Head of caudate nucleus (tissue), 42 donors: Measurements from ENCODE around the gene TNNT3.
A peak's percentile ranks its signal among the peaks of the same experiment; 100 is the strongest.

Experiments
- DNase-seq, 42 donors: peaks; one replicate each; pipeline versions ENCODE4 v3.0.0 to v3.0.0-alpha.2; 2020 to 2021; ENCODE audit warnings: mixed read lengths in 7 of 42
- intact Hi-C: fragments of 100-400 bp; cut with DNase I; formaldehyde crosslinking; loops from one replicate; pipeline ENCODE4 v1.15.0; 2022

TNNT3 gene

DNA sequence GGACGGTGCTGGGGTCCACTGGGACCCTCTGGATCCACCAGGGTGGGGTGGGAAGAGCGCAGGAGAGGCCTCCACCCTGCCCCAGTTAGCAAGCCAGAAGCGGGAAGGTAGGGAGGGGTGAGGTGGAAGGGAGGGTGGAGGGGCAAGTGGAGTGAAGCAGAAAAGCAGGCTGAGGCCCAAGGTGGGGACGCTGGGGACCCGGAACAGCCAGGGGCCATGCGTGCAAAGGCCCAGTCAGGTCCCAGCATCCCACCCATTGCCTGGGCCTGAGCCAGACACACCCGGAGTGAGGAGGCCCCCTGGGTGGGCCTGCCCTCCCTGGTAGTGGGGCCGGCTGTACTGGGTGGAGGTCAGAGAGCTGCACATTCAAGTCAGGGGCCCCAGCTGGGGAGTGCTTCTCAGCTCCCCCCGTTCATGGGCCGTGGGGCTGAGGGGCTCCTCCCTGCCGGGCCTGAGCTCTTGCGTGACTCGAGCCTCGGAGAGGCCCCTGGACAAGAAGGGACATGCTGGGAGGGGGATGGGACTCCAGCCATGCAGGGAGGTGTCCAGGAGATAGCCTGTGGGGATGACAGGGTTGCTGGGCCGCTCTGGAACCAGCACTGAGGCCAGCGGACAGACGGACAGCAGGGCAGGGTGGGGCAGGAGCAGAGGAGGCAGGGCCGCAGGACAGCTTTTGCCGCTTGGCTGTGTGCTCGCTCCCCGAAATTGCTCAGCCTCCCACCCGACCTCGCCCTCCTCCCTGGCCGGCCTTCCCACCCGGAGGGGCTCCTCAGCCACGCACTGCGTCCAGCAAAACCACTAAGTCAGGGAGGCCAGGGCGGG is 7.7 kb downstream of the TNNT3 start:
- intact Hi-C loops = no loop called here
- DNase-seq = peak in 1 of 42 donors; percentile 1

GRCh38 chr11:1927848-1928469 is 8.5 kb downstream of the TNNT3 start:
- DNase-seq = peak in 1 of 42 donors; percentile 3
- intact Hi-C loops = no loop called here

DNA sequence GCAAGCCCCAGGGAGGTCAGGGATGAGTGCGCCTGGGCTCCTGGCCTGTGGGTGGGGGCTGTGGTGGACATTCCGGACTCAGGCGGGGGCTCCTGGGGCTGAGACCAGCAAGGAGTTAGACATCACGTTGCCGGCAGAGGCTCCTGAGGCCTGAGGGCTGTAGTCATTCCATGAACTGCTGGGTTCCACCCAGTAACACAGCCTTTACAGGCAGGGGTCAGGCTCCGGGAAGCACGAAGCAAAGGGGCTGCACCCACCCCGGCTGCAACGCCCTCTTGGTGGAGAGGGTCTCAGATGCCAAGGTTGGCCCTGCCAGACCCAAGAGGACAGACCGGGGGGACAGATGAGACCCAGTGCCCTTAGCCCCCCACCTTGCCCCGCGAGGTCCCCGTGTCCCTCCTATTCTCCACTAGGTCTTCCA is 9.0 kb downstream of the TNNT3 start:
- peak in 1 of 42 donors; percentile 4 for DNase-seq
- intact Hi-C loops = no loop called here

DNA sequence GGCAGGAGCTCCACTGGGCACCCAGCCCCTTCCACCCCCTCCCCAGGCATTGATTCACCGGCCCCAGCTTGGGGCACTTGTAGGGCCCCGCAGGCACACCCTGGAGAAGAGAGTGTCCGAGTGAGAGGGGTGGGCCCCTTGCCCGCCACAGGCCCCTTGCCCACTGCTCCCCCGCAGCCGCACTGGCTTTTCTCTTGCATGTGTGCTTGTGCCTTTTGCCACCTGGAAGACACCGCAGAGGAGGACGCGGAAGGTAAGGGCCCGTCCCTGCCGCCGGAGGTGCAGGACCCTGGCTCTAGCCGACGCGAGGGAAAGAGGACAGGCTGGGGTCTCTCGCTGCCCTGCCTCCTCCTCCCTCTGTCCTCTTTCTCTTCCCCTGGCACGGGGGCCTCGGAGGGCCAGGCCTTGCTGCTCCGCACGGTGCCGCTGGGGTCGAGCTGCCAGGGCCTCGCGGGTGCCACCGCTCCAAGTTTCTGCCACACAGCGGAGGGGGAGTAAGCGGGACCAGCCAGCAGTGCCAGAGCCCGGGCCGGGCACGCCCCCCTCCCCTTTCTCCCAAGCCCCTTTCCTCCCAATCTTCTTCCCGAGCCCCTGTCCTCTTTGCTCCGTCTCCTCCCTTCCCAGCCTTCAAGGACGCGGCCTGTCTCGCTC is 9.5 kb downstream of the TNNT3 start:
- DNase-seq = no peak
- intact Hi-C loops = no loop called here

DNA sequence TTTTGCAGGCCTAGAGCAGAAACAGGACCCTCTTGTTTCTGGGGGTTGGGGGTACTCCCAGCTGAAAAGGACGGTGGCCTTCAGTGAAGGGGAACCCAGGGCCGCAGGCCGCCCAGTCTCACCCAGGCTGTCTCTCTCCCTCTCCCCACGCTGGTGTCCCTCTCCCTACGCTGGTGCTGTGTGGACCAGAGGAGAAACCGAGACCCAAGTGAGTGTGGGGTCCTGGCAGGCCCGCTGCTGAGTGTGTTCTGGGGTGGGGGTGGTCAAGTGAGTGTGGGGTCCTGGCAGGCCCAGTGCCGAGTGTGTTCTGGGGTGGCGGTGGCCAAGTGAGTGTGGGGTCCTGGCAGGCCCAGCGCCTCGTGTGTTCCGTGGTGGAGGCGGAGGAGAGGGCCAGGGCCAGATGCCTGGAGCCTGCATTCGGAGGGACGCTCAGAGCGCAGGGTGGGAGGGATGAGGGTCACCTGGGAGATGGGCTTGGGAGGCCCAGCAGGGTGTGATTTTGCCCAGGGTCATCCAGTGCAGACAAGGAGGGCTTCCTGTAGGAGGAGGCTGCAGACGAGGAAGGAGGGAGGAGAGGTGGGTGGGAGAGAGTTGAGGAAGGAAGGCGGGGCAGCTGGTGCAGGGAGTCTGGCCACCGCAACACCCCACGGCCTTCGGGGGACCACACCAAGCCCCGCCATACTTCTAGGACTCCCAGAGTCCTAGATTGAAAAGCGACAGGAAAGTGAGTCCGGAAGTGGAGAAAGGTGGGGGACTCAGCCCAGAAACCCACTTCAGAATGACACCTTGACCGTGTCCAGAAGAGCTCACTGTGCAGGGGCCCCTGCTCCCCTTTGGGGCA is 10.3 kb downstream of the TNNT3 start:
- peak in 1 of 42 donors; percentile 2 for DNase-seq
- intact Hi-C loops = no loop called here

DNA sequence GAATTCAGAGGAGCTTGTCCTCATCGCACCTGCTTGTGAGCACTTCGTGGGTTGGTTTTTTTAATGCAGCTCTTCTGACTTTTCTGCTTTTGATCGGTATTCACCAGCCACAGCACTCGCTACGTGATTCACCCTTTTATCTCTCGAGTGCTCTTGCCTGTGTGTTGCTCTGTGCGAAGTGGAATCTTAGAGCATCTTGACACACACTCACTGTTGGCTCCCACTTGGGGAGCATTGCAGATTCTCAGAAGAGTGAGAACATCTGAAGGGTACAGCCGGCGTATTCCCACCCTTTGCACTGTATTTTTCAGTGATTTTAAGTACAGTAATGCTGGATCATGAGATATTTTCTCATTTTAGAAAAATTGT is 10.9 kb downstream of the TNNT3 start:
- intact Hi-C loops = no loop called here
- DNase-seq = peak in 15 of 42 donors; percentile 2 to 75 (median 32)

- intact Hi-C loops = no loop called here
- peak in 1 of 42 donors; percentile 2 for DNase-seq
Measured at GRCh38 chr11:1931341-1932104, 12.0 kb downstream of the TNNT3 start.

DNA sequence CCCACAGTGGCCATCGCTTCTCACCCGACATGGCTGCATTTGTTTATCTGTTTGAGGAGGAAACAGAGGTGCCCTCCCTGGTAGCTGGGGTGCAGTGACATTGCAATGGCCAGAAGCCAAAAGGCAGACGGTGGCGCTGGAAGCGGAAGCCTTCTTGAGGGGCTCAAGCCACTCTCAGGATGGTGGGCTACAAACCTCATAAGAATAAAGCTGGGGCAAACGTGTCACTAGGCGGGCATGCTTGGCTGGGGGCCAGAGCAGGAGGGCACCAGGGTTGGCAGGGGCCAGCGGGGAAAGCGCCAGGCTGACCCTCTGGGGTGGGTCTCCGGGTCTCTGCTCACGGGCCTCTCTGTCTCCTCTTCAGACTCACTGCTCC is 12.6 kb downstream of the TNNT3 start:
- DNase-seq = peak in 1 of 42 donors; percentile 2
- intact Hi-C loops = no loop called here

GRCh38 chr11:1932681-1933080 is 13.2 kb downstream of the TNNT3 start:
- DNase-seq = no peak
- intact Hi-C loops = no loop called here

DNA sequence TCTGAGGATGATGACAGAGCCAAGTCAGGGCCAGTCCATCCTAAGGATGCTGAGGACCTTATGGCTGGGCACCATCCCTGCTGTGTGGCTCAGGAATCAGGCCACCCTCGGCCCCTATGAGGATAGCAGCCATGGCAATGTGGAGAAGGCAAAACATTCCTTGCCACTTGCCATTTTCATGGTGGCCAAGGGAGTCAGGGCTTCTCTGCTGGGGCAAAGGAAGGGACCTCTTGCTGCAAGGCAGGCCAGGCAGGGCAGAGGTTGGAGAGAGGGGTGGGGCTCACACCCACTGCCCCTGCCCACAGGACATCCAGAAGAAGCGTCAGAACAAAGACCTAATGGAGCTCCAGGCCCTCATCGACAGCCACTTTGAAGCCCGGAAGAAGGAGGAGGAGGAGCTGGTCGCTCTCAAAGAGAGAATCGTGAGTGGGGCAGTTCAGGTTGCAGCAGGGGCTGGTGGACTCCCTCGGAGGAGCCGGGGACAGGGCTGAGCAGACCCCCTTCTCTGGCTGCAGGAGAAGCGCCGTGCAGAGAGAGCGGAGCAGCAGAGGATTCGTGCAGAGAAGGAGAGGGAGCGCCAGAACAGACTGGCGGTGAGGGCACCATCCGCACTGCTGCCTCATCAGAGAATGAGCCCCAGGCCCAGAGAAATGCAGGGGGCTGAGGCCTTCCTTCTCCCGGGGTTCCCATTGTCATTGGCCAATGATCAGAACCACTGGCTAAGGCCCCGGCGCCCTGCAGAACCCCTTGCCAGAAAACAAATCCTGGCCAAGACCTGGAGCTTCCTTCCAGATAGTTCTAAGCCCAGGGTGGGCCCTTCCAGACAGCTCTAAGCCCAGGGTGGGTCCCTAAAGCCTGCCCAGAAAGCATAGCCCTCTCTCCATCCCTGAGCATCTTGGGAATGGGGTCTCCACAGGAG is 14.2 kb downstream of the TNNT3 start:
- peak in 2 of 42 donors; percentile 1 for DNase-seq
- intact Hi-C loops = no loop called here

- peak in 4 of 42 donors; percentile 0 to 6 (median 1) for DNase-seq
- intact Hi-C loops = no loop called here
Measured at GRCh38 chr11:1934335-1935155, 15.0 kb downstream of the TNNT3 start.

DNA sequence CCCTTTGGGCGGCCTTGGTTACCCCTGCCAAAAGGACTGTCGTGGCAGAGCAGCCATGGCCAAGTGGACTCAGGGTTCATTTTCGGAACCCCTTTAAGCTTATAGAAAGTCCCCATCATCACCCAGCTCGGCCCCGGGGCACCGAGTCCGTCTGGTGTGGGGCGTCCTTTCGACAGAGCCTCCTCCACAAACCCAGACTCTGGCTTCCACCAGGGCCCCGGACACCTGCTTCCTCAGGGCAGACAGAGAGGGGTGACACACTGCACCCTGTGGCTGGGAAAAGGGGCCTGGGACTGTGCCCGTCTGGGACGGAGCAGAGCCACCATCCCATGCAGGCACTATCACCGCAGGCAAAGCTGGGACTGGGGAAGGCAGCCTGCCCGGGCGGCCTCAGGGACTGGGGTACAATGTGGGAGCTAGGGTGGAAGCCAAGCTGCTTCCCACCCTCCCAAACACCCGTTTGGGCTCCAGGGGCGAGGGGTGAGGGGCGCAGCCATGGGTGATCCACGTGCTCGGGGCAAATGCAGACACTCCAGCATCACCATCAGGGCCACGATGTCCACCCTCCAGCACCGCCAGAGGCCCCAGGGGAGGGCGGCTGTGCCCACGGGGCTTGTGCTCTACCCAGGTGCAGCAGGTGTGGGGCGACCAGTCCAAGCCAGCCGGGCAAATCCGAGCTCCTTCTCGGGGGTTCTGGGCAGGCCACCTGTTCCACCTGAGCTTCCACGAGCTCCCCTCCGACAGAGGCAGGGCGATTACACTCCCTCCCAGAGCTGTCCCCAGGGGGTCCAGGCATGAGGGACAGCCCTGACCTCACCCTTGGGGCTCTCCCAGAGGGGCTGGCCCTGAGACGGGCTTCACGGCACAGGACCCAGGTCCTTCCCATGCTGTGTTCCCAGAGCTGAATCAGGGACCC is 15.9 kb downstream of the TNNT3 start:
- peak in 6 of 42 donors; percentile 0 to 12 (median 1) for DNase-seq
- intact Hi-C loops = no loop called here

DNA sequence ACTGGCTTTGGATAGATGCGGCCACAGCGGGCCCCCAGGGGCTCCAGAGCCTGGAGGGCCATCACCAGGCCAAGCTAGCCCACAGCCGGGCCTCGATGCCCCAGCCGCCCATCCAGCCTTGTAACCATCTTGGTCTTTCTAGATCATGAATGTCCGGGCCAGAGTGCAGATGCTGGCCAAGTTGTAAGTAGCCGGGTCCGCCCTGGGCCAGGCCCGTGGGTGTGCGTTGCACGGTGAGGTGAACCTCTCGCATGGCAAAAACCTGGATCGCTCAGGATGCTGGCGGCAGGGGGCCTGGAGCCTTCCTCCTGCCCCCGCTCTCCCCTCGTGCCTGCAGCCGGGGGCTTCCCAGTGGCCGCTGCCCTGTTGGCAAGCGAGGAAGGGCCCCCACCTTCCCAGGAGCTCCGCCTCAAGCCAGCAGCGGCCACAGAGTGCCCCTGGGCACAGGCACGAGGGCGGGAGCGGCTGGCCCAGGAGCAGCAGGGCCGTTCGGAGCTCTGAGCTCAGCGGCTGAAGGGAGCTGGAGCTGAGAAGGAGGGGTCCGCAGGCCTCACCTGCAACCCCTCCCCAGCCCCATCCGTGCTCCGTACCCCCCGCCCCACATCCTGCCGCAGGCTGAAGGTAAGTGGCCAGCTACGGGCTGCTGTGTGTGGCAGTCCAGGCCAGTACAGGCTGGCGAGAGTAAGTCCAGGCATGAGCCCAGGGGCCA is 16.7 kb downstream of the TNNT3 start:
- intact Hi-C loops = no loop called here
- DNase-seq = peak in 6 of 42 donors; percentile 0 to 30 (median 6)

DNA sequence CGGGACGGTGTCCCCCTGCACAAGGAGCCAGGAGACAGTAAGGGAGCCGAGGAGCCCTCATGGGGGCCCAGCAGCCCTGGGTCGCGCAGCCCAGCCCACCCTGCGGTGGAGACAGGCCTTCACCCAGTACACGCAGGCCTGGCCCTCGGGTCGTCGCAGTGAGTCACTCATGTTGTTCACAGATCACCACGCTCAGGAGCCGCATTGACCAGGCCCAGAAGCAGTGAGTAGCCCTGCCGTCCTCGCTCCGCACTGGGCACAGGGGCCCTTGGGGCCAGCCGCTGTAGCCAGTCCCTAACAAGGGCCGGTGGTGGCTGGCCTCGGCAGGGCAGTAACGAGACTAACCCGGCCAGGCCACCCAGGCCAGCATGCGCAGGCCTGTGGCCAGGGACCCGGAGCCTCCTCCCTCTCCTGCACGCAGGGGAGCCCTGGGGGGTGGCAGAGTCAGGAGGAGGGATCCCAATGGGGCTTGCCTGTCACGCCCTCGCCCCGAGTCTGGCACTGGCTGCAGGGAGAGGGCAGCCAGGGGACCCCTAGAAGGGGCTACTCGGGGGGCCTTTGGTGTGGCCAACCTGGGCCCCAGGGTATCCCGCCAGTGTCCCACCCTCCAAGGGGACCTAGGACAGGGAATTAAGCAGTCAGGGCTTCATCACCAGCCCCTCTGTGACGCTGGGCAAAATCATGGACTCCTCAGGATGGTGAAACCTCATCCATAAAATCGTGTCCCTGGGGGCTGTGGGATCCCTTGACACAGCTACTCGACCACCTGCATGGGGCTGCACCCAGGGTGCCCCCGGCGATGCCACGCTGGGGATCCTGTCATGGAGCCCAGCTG is 17.5 kb downstream of the TNNT3 start:
- intact Hi-C loops = no loop called here
- peak in 8 of 42 donors; percentile 0 to 34 (median 6) for DNase-seq
